ENCODE data around the gene BTAF1.

- no peak for TF ChIP-seq EZH2 (optimal IDR thresholded peaks at IDR 0.05; ENCODE audit: low read depth, low read length)
- no peak for TF ChIP-seq CTCF (IDR thresholded peaks at IDR 0.05; ENCODE audit: low read length)
- TF ChIP-seq EZH2phosphoT487 (IDR thresholded peaks at IDR 0.05; ENCODE audit: low read length), result no peak
Measured at GRCh38 chr10:91883549-91884444, 39.8 kb upstream of the BTAF1 start.

Measured in MM.1S (cell line).